ENCODE data around the gene SP140. TPM values are rescaled to one million over a fixed set of nuclear protein-coding genes. Genes with fewer than 3 reads are reported as not detected.

The SP140 gene
- total RNA-seq, 2 donors from 2014 or later = not detected

DNA sequence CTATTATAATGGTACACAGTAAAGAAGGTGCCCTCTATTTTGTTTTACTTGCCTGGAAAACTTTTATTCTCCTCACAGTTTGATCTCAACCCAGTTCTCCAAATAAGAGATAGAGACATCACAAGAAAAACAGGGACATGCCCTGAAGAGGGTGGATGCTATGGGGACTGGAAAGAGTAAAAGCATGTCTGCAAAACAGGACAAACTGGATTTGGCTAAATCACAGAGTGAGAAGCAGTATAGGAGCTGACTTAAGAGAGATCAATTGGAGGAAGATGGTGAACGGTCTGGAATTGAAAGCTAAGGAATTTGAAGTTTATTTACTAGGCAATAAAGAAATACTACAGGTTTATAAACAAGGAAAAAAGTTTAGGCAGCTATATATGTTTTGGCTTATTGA lies 134.5 kb downstream of the SP140 start:
- no peaks in the 10 kb centered on the region for H3K36me3 Mint-ChIP-seq (ENCODE audit: low read depth)

GRCh38 chr2:230362030-230362691 lies 136.6 kb downstream of the SP140 start:
- H3K4me1 Mint-ChIP-seq = no peaks in the 10 kb centered on the region
- peaks cover 5% of the 10 kb centered on the region for H3K9me3 Mint-ChIP-seq
- H3K4me3 ChIP-seq (ENCODE audit: low read length) = no peak overlapping the region
- H3K27ac Mint-ChIP-seq = no peak overlapping the region
- no peaks in the 10 kb centered on the region for H3K27me3 ChIP-seq (ENCODE audit: control insufficient read depth, insufficient read depth, low read length, poor library complexity, severe bottlenecking)
- TF ChIP-seq, protein P1, sequence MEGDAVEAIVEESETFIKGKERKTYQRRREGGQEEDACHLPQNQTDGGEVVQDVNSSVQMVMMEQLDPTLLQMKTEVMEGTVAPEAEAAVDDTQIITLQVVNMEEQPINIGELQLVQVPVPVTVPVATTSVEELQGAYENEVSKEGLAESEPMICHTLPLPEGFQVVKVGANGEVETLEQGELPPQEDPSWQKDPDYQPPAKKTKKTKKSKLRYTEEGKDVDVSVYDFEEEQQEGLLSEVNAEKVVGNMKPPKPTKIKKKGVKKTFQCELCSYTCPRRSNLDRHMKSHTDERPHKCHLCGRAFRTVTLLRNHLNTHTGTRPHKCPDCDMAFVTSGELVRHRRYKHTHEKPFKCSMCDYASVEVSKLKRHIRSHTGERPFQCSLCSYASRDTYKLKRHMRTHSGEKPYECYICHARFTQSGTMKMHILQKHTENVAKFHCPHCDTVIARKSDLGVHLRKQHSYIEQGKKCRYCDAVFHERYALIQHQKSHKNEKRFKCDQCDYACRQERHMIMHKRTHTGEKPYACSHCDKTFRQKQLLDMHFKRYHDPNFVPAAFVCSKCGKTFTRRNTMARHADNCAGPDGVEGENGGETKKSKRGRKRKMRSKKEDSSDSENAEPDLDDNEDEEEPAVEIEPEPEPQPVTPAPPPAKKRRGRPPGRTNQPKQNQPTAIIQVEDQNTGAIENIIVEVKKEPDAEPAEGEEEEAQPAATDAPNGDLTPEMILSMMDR (conservative IDR thresholded peaks at IDR 0.05) = no peak
- H3K27me3 Mint-ChIP-seq (ENCODE audit: insufficient read depth) = no peaks in the 10 kb centered on the region
- no peaks in the 10 kb centered on the region for H3K36me3 ChIP-seq (ENCODE audit: control insufficient read depth, insufficient read depth, low read length)
- no peak overlapping the region for H3K27ac ChIP-seq (ENCODE audit: low read depth, low read length)
- H3K4me3 Mint-ChIP-seq = no peak overlapping the region
- H3K9ac ChIP-seq (ENCODE audit: extremely low read depth, low read length, poor library complexity, severe bottlenecking) = no peak overlapping the region
- H3K4me1 ChIP-seq (ENCODE audit: control insufficient read depth, insufficient read depth, low read length) = no peaks in the 10 kb centered on the region
- H3K9me3 ChIP-seq (ENCODE audit: control insufficient read depth, low read length) = no peaks in the 10 kb centered on the region
- 90 to 100% methylated on average over 1 of the region's 1 CpG for WGBS, 2 experiments (ENCODE audit: insufficient coverage in 1 of 2, insufficient read length in 1 of 2)
- no peak for DNase-seq
- H3K36me3 Mint-ChIP-seq (ENCODE audit: low read depth) = no peaks in the 10 kb centered on the region

More for the DNA sequence above, 134.5 kb downstream of the SP140 start:
- Histone ChIP-seq H3K9me3 (ENCODE audit: control insufficient read depth, low read length) (no peaks in the 10 kb centered on the region), H3K36me3 (ENCODE audit: control insufficient read depth, insufficient read depth, low read length) (no peaks in the 10 kb centered on the region), H3K9ac (ENCODE audit: extremely low read depth, low read length, poor library complexity, severe bottlenecking) (no peak overlapping the region), H3K4me1 (ENCODE audit: control insufficient read depth, insufficient read depth, low read length) (no peaks in the 10 kb centered on the region), H3K4me3 (ENCODE audit: low read length) (no peak overlapping the region), H3K27ac (ENCODE audit: low read depth, low read length) (no peak overlapping the region), H3K27me3 (ENCODE audit: control insufficient read depth, insufficient read depth, low read length, poor library complexity, severe bottlenecking) (no peaks in the 10 kb centered on the region)
- no peaks in the 10 kb centered on the region for H3K4me1 Mint-ChIP-seq
- peaks cover 5% of the 10 kb centered on the region for H3K9me3 Mint-ChIP-seq
- H3K27me3 Mint-ChIP-seq (ENCODE audit: insufficient read depth) = no peaks in the 10 kb centered on the region
- no peak overlapping the region for H3K4me3 Mint-ChIP-seq
- TF ChIP-seq, protein P1 (conservative IDR thresholded peaks at IDR 0.05) = no peak
- 100% methylated on average over 1 of the region's 1 CpG for WGBS, 2 experiments (ENCODE audit: insufficient coverage in 1 of 2, insufficient read length in 1 of 2)
- H3K27ac Mint-ChIP-seq = no peak overlapping the region
- no peak for DNase-seq

Other genes starting within 250 kb of the SP140 start
- 10 to 100 TPM in 1 of 2 donors, 1 to 10 TPM in 1; 1.2 to 10.2 TPM for gene SLC16A14, start 156.8 kb upstream of the SP140 start, total RNA-seq
- gene SP110, start 5.8 kb upstream of the SP140 start, total RNA-seq = 1 to 10 TPM in 1 of 2 donors, under 1 TPM in 1; 0.49 to 1.2 TPM
- 1 to 10 TPM in 1 of 2 donors, under 1 TPM in 1; 0.82 to 2.9 TPM for gene SP140L, start 101.5 kb downstream of the SP140 start, total RNA-seq
- gene SP100, start 190.5 kb downstream of the SP140 start, total RNA-seq = under 1 TPM; 0.11 to 0.70 TPM